ENCODE results near the gene CELA2B. TPM values are rescaled to one million over a fixed set of nuclear protein-coding genes. Genes with fewer than 3 reads are reported as not detected.

CELA2B gene
- total RNA-seq, 1 donor from 2014 or later, result not detected

GRCh38 chr1:15452866-15453571, 22.9 kb upstream of the CELA2B start:
- Histone ChIP-seq H3K4me3 (no peak overlapping the region), H3K4me1 (no peaks in the 10 kb centered on the region), H3K9me3 (no peaks in the 10 kb centered on the region), H3K36me3 (no peaks in the 10 kb centered on the region), H3K27ac (no peak overlapping the region), H3K27me3 (ENCODE audit: low read depth) (no peaks in the 10 kb centered on the region)
- intact Hi-C loops (cut with DNase I), result no loop called here
- DNase-seq (no peak), ATAC-seq (no peak)
- TF ChIP-seq CTCF (IDR thresholded peaks at IDR 0.05), result no peak

GRCh38 chr1:15453734-15454133, 22.2 kb upstream of the CELA2B start:
- no peaks in the 10 kb centered on the region for H3K9me3 ChIP-seq
- intact Hi-C loops (cut with DNase I), result no loop called here
- DNase-seq (no peak), ATAC-seq (no peak)
- no peak for TF ChIP-seq CTCF (IDR thresholded peaks at IDR 0.05)
- H3K4me3 ChIP-seq, result no peak overlapping the region
- H3K27me3 ChIP-seq (ENCODE audit: low read depth), result no peaks in the 10 kb centered on the region
- no peaks in the 10 kb centered on the region for H3K36me3 ChIP-seq
- no peak overlapping the region for H3K27ac ChIP-seq
- H3K4me1 ChIP-seq, result no peaks in the 10 kb centered on the region

- H3K27ac ChIP-seq, result no peak overlapping the region
- H3K9me3 ChIP-seq, result no peaks in the 10 kb centered on the region
These were observed 21.6 kb upstream of the CELA2B start for GRCh38 chr1:15454256-15454655.

GRCh38 chr1:15455522-15455921, 20.4 kb upstream of the CELA2B start:
- H3K9me3 ChIP-seq, result no peaks in the 10 kb centered on the region
- ATAC-seq, result no peak

More at GRCh38 chr1:15454256-15454655, 21.6 kb upstream of the CELA2B start:
- H3K4me1 ChIP-seq, result no peaks in the 10 kb centered on the region
- ATAC-seq (no peak), DNase-seq (no peak)
- no peaks in the 10 kb centered on the region for H3K27me3 ChIP-seq (ENCODE audit: low read depth)
- intact Hi-C loops (cut with DNase I), result no loop called here
- no peaks in the 10 kb centered on the region for H3K36me3 ChIP-seq
- no peak for TF ChIP-seq CTCF (IDR thresholded peaks at IDR 0.05)
- H3K4me3 ChIP-seq, result no peak overlapping the region

GRCh38 chr1:15456313-15456954, 19.5 kb upstream of the CELA2B start, which contains the start of gene CELA2A:
Gene CELA2A, plus strand, starts transcription at chr1:15456732. Its CDS starts 22 bp downstream, at chr1:15456754.
- intact Hi-C loops (cut with DNase I), result no loop called here
- no peak for TF ChIP-seq CTCF (IDR thresholded peaks at IDR 0.05)
- no peaks in the 10 kb centered on the region for H3K4me1 ChIP-seq
- DNase-seq, result no peak
- H3K9me3 ChIP-seq, result no peaks in the 10 kb centered on the region
- H3K27me3 ChIP-seq (ENCODE audit: low read depth), result no peaks in the 10 kb centered on the region
- H3K36me3 ChIP-seq, result no peaks in the 10 kb centered on the region
- no peak within 1 kb of the TSS for H3K27ac ChIP-seq
- ATAC-seq, result no peak
- no peak within 1 kb of the TSS for H3K4me3 ChIP-seq

More at GRCh38 chr1:15455522-15455921, 20.4 kb upstream of the CELA2B start:
- Histone ChIP-seq H3K27me3 (ENCODE audit: low read depth) (no peaks in the 10 kb centered on the region), H3K36me3 (no peaks in the 10 kb centered on the region), H3K4me3 (no peak overlapping the region), H3K4me1 (no peaks in the 10 kb centered on the region), H3K27ac (no peak overlapping the region)
- intact Hi-C loops (cut with DNase I), result no loop called here
- DNase-seq, result no peak
- no peak for TF ChIP-seq CTCF (IDR thresholded peaks at IDR 0.05)

Data from lower lobe of right lung (tissue), 2 donors.